Activated naive CD4-positive, alpha-beta T cell treated with anti-CD3 and anti-CD28 coated beads for 36 hours (primary cell): Measurements from ENCODE around the gene PTX4. TPM values are rescaled to one million over a fixed set of nuclear protein-coding genes. Genes with fewer than 3 reads are reported as not detected.

Source experiments
- CTCF ChIA-PET: fragments of 350-600 bp; sonication (Branson Sonifier 250); formaldehyde crosslinking; loops from one replicate; lab custom pipeline; 2021; ENCODE audit warnings: antibody characterized with exemption; lab: Charles Lee
- DNase-seq: peaks from one replicate; pipeline ENCODE4 v3.0.0-alpha.2; 2020
- H3K27ac Mint-ChIP-seq: one replicate; pipeline ENCODE4 v1.8.0; 2021; ENCODE audit warnings: mild to moderate bottlenecking, mixed read lengths
- H3K27me3 Mint-ChIP-seq: one replicate; pipeline ENCODE4 v1.8.0; 2021; ENCODE audit warnings: low read depth, mixed read lengths
- H3K36me3 Mint-ChIP-seq: one replicate; pipeline ENCODE4 v1.8.0; 2021; ENCODE audit warnings: low read depth, mixed read lengths
- H3K4me1 Mint-ChIP-seq: one replicate; pipeline ENCODE4 v1.8.0; 2021; ENCODE audit warnings: low read depth, mixed read lengths
- H3K4me3 Mint-ChIP-seq: one replicate; pipeline ENCODE4 v1.8.0; 2021; ENCODE audit warnings: mild to moderate bottlenecking, moderate library complexity, mixed read lengths
- H3K9me3 Mint-ChIP-seq: one replicate; pipeline ENCODE4 v1.8.0; 2021; ENCODE audit warnings: mixed read lengths
- intact Hi-C: fragments of 100-400 bp; cut with micrococcal nuclease; formaldehyde crosslinking; loops from one replicate; pipeline ENCODE4 v1.15.1; 2023
- total RNA-seq, 2 experiments: library from RNA; stranded (reverse); gene quantifications; one replicate each; pipeline ENCODE4 v1.2.3, GENCODE V29; 2021

Gene PTX4, protein sequence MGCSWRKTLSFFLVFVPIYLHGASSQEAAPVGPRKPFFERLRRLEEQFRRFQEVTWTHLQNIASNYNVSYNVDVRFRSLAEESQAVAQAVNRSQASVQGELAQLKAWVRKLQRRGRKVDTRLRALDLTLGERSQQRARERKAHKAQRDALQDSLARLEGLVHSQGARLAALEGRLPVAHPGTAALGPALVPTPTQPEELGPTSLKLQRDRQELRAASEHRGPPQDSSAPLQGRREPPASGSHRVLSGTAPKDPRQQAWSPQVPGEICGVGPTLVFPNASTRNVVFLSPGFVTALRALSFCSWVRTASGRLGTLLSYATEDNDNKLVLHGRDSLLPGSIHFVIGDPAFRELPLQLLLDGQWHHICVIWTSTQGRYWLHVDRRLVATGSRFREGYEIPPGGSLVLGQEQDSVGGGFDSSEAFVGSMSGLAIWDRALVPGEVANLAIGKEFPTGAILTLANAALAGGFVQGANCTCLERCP
- not detected for total RNA-seq

DNA sequence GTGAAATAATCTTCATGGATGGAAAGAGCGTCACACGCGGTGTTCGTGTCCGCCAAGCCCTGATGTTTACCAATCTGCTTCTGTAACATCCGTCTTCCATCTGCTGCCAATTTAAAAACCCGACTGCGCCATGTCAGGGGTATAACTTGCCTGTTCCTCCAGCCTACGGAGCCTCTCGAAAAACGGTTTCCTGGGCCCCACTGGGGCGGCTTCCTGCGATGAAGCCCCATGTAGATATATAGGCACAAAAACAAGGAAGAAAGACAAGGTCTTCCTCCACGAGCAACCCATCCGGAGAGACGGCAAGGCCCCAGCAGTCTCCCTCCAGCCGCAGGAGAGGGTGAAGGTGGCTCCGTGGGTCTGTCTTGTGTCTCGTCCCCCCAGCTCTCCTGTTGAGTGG lies at the start of gene PTX4:
TSS of gene PTX4 (minus strand) at position 326 of the 400 bp plus-strand sequence. CDS start at position 291, 35 bp downstream.
- Mint-ChIP-seq H3K27me3 (no peaks in the 10 kb centered on the region), H3K36me3 (no peaks in the 10 kb centered on the region), H3K9me3 (no peaks in the 10 kb centered on the region), H3K4me3 (no peak within 1 kb of the TSS), H3K4me1 (peaks cover 6% of the 10 kb centered on the region), H3K27ac (no peak within 1 kb of the TSS)
- intact Hi-C loops: no loop called here
- CTCF ChIA-PET: no interaction called here
- DNase-seq: no peak

DNA sequence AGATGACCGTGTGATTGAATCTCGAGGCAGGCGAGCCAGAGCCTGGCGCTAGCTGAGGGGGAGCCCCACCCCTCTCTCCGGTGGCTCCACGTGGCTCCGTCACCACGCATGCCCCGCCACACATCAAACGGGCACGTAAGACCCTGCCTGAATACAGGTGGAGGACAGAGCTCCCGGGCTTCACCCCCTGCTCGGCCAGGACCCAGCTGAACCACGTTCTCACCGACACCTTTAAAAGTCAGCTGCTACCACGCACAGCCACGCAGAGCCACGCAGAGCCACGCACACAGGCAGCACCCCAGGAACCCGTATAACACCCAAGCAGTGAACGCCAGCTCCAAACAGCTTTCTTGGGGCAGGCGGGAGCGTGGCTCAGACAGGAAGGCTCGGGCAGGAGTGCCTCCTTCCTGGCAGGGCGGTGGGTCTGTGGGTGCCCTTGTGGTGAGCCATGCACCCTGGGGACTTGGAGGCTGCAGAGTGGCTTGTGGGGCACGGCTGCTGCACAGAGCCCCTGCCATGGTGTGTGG lies 49.1 kb upstream of the PTX4 start:
- Mint-ChIP-seq H3K4me3 (peak overlapping the region; percentile 97), H3K36me3 (peaks cover 27% of the 10 kb centered on the region), H3K4me1 (peaks cover 58% of the 10 kb centered on the region), H3K27ac (peak overlapping the region; percentile 95), H3K27me3 (no peaks in the 10 kb centered on the region), H3K9me3 (no peaks in the 10 kb centered on the region)
- CTCF ChIA-PET: interaction anchor here (0.9 to 2.1 kb wide), 4 partner anchors 9 to 175 kb away, joined by 3 to 11 read pairs (median 4); partner anchors contain the start of gene MAPK8IP3
- intact Hi-C loops: loop anchor here (1.0 kb wide), 1 partner anchor 175 kb away; no protein-coding TSS in a partner anchor
- peak; percentile 62 for DNase-seq

DNA sequence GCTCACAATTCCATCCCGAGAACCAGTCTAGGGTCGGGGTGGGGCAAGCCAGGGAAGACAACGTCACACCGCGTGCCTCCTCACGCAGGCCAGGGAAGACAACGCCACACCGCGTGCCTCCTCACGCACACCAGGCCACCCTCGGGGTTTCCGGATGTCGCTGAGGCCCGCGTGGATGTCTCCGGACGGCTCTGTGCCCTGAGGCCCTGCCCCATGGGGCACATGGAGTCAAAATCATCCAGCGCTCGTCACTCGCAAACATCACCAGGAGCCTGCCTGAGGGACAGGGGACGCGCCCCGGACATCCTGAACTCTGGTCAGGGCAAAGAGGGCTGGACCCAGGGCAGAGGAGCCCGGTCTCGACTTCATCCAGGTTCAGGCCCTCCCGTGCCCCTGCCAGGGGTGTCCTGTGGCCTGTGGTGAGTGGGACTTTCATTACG lies 48.4 kb upstream of the PTX4 start:
- Mint-ChIP-seq H3K4me1 (peaks cover 52% of the 10 kb centered on the region), H3K36me3 (peaks cover 27% of the 10 kb centered on the region), H3K27me3 (no peaks in the 10 kb centered on the region), H3K9me3 (no peaks in the 10 kb centered on the region), H3K4me3 (peak overlapping the region; percentile 97), H3K27ac (peak overlapping the region; percentile 95)
- no peak for DNase-seq
- intact Hi-C loops: no loop called here
- CTCF ChIA-PET: interaction anchor here (0.9 to 1.1 kb wide), 2 partner anchors 10 to 169 kb away, joined by 3 read pairs; partner anchors contain the start of gene MAPK8IP3

DNA sequence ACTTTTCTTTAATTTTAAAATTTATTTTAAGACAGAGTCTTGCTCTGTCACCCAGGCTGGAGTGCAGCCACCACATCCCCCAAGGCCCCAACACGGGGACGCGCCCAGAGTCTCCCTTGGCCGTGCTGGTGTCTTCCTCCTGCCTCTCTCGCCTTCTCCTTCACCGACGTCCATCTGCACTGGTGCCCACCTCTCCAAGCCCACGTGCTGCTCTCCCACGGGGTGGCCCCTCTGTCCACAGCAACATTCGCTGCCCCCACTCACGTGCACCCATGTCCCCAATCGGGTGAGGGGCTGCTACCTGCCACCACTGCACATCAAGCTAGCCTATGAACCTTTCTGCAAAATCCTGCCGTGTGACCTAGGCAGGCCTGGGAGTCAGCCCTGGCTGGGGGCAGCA lies 47.9 kb upstream of the PTX4 start:
- CTCF ChIA-PET: no interaction called here
- Mint-ChIP-seq H3K4me1 (peaks cover 50% of the 10 kb centered on the region), H3K4me3 (peak overlapping the region; percentile 97), H3K9me3 (no peaks in the 10 kb centered on the region), H3K27ac (peak overlapping the region; percentile 95), H3K36me3 (peaks cover 27% of the 10 kb centered on the region), H3K27me3 (no peaks in the 10 kb centered on the region)
- DNase-seq: no peak
- intact Hi-C loops: no loop called here

DNA sequence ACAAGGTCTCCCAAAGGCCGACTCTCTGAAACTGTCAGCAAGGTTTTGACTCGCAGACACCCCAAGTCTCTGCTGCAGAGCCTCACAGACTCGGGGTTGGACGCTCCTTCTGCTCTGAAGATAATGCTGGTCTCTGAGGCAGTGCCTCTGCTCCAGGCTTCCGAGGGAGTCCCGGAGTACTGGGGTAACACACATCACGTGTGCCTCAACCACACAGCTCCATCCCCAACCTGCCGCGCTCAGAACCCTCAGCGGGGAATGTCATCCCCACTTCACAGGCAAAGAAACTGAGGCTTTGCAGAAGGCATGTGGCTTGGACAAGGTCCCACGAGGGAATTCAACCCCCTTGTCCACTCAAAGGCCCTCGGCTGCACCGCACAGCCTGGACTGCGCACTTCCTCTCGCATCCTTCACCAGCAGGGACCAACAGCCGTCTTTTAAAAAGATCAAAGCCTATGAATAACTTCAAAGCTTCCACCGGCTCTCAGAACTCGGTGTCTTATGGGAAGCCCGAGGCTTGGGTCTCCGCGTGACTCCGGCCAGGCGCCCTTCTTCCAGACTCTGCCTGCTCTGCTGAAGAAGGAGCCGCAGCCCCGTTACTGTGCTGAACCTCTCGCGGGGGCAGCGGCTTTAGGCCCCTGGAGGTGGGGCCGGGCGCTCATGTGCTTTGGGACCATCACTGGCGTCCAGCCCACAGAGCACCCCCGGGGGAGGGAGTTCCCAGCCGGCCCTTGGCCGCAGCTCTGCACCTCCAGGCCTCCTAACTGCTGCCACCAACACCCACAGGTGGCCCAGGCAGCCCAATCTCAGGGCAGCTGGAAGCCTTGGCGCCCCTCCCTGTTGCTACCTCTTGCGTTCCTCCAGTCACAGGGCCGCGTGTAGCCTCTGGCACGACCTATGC lies 46.9 kb upstream of the PTX4 start:
- H3K36me3 Mint-ChIP-seq: peaks cover 27% of the 10 kb centered on the region
- DNase-seq: peak; percentile 56
- H3K9me3 Mint-ChIP-seq: no peaks in the 10 kb centered on the region
- H3K4me1 Mint-ChIP-seq: peaks cover 50% of the 10 kb centered on the region
- CTCF ChIA-PET: interaction anchor here (0.7 to 1.1 kb wide), 4 partner anchors 10 to 115 kb away, joined by 3 to 5 read pairs (median 3); no protein-coding TSS in a partner anchor
- peak overlapping the region; percentile 97 for H3K4me3 Mint-ChIP-seq
- peak overlapping the region; percentile 95 for H3K27ac Mint-ChIP-seq
- intact Hi-C loops: loop anchor here (1.0 to 2.0 kb wide), 5 partner anchors 8 to 143 kb away; partner anchors contain the start of genes CLCN7, CRAMP1, IFT140 and JPT2
- no peaks in the 10 kb centered on the region for H3K27me3 Mint-ChIP-seq

DNA sequence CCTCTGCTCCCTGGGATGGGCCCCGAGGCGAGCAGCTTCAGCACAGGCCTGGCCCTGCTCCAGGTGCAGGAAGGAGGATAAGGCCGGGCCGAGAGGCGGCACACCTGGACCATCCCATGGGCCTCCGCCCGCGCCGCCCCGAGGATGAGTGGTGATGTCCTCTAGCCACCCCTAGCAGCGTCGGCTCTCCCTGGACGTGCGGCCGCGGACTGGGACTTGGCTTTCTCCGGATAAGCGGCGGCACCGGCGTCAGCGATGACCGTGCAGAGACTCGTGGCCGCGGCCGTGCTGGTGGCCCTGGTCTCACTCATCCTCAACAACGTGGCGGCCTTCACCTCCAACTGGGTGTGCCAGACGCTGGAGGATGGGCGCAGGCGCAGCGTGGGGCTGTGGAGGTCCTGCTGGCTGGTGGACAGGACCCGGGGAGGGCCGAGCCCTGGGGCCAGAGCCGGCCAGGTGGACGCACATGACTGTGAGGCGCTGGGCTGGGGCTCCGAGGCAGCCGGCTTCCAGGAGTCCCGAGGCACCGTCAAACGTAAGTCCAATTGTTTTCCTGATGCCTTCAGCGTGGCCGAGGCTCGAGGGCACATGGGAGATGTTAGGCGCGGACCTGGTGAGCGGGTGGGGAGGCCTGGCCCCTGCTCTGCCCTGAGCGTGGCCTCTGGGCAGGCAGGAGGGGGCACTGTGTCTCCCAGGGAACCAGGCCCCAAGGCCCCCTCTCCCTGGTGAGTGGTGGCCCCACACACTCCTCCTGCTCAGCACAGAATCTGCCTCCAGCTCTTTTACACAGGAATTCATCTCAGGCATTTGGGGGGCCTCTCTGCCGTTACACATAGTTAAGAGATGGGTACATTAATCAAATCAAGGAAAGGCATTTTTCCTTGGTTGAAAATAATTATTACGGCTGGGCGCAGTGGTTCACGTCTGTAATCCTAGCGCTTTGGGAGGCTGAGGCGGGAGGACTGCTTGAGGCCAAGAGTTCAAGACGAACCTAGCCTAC lies 45.6 kb upstream of the PTX4 start:
- H3K27ac Mint-ChIP-seq: peak overlapping the region; percentile 95
- intact Hi-C loops: loop anchor here (1.0 to 2.0 kb wide), 5 partner anchors 9 to 144 kb away; partner anchors contain the start of genes CLCN7, CRAMP1, IFT140 and JPT2
- H3K36me3 Mint-ChIP-seq: peaks cover 27% of the 10 kb centered on the region
- no peaks in the 10 kb centered on the region for H3K27me3 Mint-ChIP-seq
- DNase-seq: peak; percentile 48
- H3K4me3 Mint-ChIP-seq: peak overlapping the region; percentile 97
- no peaks in the 10 kb centered on the region for H3K9me3 Mint-ChIP-seq
- CTCF ChIA-PET: interaction anchor here (0.7 to 1.1 kb wide), 3 partner anchors 9 to 43 kb away, joined by 3 to 5 read pairs (median 3); no protein-coding TSS in a partner anchor
- H3K4me1 Mint-ChIP-seq: peaks cover 49% of the 10 kb centered on the region

DNA sequence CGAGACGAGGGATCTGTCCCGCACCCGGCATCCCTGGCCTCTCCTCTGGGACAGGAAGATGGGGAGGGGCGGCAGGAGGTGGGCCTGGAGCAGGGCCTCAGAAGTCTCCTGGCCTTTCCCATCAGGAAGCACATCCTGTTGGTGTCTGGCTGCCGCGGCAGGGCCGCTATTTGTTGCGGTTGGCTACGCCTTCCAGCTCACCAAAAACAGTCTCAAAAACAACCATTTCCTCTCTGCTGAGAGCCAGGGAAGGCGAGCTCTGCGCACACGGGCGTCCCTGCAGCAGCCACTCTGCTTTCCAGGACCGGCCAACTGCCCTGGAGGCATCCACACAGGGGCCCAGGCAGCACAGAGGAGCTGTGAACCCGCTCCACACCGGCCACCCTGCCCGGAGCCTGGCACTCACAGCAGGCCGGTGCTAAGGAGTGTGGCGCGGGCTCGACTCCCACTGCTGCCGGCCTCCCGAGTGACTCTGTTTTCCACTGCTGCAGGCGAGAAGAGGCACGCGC lies 44.8 kb upstream of the PTX4 start, which contains the start of gene TMEM204:
TSS of gene TMEM204 (plus strand) at position 224 of the 509 bp plus-strand sequence. CDS start 610 bp downstream, outside the sequence.
- CTCF ChIA-PET: no interaction called here
- peak; percentile 67 for DNase-seq
- Mint-ChIP-seq H3K27me3 (no peaks in the 10 kb centered on the region), H3K36me3 (peaks cover 27% of the 10 kb centered on the region), H3K9me3 (no peaks in the 10 kb centered on the region), H3K4me1 (peaks cover 41% of the 10 kb centered on the region), H3K4me3 (peak within 1 kb of the TSS; percentile 97), H3K27ac (peak within 1 kb of the TSS; percentile 95)
- intact Hi-C loops: no loop called here

DNA sequence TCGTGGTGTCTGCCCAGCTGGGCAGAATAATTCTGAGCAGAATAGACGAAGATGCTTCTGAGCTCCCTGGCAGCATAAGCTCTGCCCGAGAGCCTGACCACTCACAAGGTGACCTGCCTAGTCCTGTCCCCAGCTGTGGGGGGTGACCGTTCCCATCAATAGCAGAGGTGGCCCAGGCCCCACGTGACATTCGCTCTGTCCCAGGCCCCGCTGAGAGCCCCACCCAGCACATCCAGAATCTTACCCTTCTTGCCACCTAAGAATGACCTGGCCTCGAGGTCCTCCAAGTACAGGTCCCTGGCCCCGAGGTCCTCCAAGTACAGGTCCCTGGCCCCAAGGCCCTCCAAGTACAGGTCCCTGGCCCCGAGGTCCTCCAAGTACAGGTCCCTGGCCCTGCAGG lies 44.0 kb upstream of the PTX4 start:
- H3K36me3 Mint-ChIP-seq: peaks cover 24% of the 10 kb centered on the region
- peak overlapping the region; percentile 97 for H3K4me3 Mint-ChIP-seq
- CTCF ChIA-PET: interaction anchor here (0.5 to 0.6 kb wide), 2 partner anchors 150 to 720 kb away, joined by 3 read pairs; no protein-coding TSS in a partner anchor
- intact Hi-C loops: no loop called here
- H3K27me3 Mint-ChIP-seq: no peaks in the 10 kb centered on the region
- H3K4me1 Mint-ChIP-seq: peaks cover 39% of the 10 kb centered on the region
- no peaks in the 10 kb centered on the region for H3K9me3 Mint-ChIP-seq
- peak overlapping the region; percentile 95 for H3K27ac Mint-ChIP-seq
- no peak for DNase-seq

DNA sequence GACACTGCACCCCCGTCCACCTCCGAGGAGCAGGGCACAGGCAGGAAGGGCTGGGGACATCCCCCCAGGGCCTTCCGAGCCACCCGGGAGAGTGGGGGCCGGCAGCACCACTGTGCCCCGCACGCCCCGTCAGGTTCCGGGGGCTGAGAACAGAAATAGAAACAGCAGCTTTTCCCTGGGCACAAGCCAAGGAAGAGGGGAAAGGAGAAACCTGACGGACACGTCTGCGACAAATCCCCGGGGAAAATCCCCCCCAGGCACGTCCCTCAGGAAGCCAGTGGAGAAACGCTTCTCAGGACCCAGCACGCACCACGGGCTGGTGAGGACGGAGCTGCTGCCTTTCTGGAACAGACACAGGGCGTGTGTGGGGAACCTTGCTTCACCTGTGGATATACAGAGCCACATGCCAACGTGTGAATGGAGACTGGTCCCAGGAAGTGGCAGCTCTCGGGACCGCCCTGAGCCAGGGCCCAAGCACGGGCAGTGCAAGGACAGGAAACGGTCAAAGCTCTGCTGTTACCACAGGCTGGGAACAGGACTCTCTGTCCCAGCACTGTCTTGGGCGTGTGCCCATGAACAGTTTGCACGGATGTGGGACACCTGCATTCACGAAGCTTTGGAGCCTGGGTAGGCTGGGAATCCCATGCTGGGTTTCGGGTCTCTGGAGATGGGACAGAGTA lies 43.5 kb upstream of the PTX4 start:
- Mint-ChIP-seq H3K4me1 (peaks cover 36% of the 10 kb centered on the region), H3K4me3 (no peak overlapping the region), H3K27ac (no peak overlapping the region), H3K36me3 (peaks cover 20% of the 10 kb centered on the region), H3K9me3 (no peaks in the 10 kb centered on the region), H3K27me3 (no peaks in the 10 kb centered on the region)
- CTCF ChIA-PET: interaction anchor here (0.6 kb wide), 1 partner anchor 721 kb away, joined by 3 read pairs; no protein-coding TSS in a partner anchor
- no peak for DNase-seq
- intact Hi-C loops: no loop called here

DNA sequence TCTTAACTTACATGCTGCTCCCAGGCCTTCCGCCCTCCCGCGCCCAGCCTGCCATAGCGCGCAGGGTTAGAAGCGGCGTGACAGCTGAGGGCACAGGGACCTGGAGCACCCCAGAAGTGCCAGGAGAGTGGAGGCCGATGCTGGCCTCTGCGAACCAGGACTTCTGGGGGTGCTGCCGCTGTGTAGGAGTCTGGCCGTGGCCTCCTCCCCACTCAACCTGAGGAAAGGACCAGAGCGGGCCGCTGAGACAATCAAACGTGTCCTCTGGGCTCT lies 42.8 kb upstream of the PTX4 start:
- Mint-ChIP-seq H3K4me3 (no peak overlapping the region), H3K27ac (no peak overlapping the region), H3K27me3 (no peaks in the 10 kb centered on the region), H3K36me3 (peaks cover 14% of the 10 kb centered on the region), H3K9me3 (no peaks in the 10 kb centered on the region), H3K4me1 (peaks cover 36% of the 10 kb centered on the region)
- intact Hi-C loops: no loop called here
- CTCF ChIA-PET: no interaction called here
- DNase-seq: no peak
